ENCODE measurements around the gene GDF7.

Gene GDF7

DNA sequence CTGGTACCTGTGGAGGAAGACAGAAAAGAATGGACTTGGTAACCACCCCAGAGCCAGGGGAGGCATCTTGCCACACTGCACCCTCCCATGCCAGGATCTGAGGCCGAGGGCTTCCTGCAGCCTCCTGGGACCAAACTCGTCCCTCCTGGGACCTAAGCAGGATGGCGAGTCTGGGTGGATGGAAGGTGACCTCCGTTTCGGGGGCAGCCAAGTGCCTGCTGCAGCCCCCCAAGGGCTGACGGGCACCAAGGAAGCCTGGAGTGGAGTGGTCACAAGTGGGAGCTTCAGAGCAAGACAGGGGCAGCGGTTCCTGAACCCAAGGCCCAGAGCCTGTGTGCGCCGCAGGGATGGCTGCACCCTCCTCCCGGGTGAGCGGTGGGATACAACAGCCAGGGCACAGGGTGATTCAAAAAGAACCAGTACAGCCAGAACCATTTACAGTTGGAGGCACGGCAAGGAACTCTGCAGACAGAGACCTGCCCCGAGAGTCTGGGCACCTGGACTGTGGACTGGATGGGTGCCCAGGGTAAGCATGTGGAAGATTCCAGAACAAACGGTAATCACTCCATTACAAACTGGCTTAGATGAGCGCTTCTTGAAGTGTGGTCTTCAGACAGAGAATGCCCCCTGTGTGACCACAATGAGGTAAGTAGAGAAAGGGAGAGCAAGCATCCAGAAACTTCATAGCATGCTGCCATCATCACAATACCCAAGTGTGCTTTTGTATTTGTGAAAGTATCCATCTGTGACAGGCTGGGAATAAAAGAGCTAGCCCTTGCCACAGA, 28.1 kb upstream of the GDF7 start:
- no peak overlapping the region for H3K4me3 ChIP-seq
- TF ChIP-seq, protein P1, sequence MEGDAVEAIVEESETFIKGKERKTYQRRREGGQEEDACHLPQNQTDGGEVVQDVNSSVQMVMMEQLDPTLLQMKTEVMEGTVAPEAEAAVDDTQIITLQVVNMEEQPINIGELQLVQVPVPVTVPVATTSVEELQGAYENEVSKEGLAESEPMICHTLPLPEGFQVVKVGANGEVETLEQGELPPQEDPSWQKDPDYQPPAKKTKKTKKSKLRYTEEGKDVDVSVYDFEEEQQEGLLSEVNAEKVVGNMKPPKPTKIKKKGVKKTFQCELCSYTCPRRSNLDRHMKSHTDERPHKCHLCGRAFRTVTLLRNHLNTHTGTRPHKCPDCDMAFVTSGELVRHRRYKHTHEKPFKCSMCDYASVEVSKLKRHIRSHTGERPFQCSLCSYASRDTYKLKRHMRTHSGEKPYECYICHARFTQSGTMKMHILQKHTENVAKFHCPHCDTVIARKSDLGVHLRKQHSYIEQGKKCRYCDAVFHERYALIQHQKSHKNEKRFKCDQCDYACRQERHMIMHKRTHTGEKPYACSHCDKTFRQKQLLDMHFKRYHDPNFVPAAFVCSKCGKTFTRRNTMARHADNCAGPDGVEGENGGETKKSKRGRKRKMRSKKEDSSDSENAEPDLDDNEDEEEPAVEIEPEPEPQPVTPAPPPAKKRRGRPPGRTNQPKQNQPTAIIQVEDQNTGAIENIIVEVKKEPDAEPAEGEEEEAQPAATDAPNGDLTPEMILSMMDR (IDR thresholded peaks at IDR 0.05) = no peak
- DNase-seq (ENCODE audit: low spot score) = no peak
- peak overlapping the region; percentile 94 to 96 for H3K27ac ChIP-seq

DNA sequence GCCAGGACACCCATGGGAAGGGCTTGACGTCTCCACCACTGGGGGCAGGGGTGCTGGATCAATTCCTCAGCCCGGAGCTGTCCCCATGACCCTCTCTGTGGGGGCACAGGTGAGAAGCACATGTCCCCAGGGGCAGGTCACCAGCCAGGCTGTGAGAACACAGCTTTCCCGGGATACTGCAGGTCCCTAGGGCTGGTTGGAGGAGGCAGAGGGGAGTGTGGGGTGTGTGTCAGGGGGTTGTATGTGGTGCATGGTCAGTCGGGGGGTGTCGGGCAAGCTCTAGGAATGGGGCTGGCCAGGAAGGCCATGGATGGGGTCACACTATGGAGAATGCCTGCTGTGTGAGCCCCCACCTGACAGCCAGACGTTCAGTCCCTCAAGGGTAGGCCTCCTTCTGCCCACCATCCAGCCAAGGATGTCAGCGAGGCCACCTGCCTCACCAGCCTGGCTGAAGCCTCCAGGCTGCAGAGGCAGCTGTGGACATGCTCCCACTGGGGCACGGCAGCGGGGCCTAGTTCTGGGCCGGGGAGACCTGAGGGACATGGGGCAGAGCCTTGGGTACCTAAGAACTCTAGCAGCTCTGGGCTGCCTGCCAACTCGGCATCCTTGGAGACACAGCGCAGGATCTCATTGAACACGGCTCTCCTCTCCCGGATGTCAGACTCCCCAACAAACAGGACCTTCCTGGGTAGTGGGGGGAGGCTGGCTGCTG, 26.4 kb upstream of the GDF7 start:
- TF ChIP-seq, protein P1 (IDR thresholded peaks at IDR 0.05) = no peak
- Histone ChIP-seq H3K27ac (peak overlapping the region; percentile 94 to 96), H3K4me3 (no peak overlapping the region)
- DNase-seq (ENCODE audit: low spot score) = no peak

DNA sequence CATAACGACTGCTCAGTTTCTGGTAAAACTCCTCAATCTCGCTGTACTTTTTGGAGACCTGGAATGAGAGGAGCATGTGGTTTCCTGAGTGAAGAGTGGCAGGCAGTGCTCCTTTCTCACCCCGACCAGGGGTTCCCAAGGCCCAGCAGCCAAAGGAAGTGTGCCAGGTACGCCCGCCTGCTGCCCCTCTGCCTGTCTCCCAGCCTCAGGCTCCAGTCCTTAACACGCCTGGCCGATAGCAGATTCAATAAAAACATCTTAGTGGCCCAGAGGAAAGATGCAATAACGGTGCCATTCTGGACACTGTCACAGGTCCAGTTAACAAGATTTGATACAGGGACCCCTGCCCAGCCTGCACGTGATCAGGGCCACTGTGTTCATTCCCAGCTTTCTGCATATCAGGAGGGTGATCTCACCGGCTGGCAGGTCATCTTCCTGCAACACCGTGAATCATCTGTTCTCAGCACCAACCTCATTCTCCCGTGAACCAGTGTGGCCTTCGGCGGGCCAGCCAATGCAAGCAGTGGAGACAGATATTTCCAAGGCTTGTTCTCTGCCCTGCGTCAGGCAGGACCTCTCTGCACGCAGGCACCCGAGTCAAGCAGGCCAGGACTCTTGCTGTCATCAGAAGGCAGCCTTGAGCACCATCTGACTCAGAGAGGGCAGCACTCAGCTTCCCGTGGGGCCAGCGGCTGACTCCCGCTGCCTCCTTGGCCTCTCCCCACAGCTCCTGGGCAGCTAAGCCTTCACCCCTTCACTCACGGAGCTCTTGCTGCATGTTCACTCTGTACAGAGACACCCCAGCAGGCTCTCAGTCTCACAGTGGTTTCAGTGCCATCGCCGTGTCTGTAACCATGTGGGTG, 25.6 kb upstream of the GDF7 start:
- peak; percentile 95 for DNase-seq (ENCODE audit: low spot score)
- Histone ChIP-seq H3K27ac (peak overlapping the region; percentile 94 to 96), H3K4me3 (peak overlapping the region; percentile 35)
- TF ChIP-seq, protein P1 (IDR thresholded peaks at IDR 0.05) = no peak

DNA sequence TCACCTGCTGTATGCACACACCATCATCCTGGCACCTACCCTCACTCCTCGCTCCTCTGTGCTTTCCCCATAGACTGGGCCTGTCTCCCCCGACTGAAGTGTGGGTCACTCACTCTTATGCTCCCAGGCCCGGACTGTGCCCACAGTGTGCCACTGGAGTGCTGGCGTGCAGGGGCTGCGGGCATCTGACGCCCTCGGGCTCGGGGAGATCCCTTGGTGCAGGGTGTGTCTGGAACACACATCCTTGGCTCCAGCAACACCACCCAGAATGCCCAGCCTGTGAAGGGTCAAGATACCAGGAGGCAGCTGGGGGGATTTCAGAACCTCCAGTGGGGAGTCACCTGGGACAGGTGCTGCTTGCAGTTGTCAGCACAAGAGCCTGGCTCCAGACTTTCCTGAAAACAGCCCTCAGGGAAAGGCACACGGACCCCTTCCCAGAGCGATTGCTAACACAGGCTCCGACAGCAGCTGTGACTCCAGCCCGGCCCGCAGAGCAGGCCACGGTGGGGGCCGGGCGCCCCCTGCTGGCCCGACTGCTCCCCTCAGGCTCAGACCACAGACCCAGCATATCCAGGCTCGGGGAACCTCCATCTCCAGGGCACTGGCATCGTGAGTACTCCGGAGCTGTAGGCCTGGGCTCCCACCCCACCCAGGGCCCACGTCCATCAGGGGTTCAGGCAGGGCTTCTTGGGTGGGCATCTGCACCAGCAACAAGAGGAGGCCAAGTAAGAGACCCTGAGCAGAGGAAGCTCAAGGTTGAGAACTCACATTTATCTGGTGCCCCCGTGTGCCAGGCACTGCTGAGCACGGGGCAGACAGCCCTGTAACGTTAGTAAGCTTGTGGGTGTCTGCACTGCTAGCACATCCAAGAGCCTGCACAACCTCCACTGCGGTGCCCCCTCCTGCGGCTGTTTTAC, 24.6 kb upstream of the GDF7 start:
- TF ChIP-seq, protein P1 (IDR thresholded peaks at IDR 0.05) = peak; percentile 98
- Histone ChIP-seq H3K27ac (peak overlapping the region; percentile 94 to 96), H3K4me3 (peak overlapping the region; percentile 35)
- peak; percentile 88 for DNase-seq (ENCODE audit: low spot score)

DNA sequence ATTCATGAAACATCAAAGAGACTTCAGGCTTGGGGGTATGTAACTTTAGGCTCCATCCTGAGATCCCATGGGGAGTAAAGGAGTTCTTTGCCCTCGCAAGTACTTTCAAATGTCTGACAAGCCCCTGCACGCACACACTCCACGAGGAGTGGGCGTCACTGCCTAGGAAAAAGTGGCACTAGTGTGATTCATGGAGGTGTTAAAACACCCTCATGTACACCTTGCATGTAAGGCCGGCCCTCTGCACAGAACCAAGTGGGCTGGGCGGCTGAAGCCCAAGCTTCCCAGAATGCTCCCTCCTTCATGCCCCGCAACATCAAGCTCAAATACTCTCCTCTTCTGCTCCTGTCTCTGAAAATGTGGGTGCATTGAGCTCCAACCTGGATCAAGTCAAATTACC, 23.9 kb upstream of the GDF7 start:
- no peak for DNase-seq (ENCODE audit: low spot score)
- Histone ChIP-seq H3K27ac (peak overlapping the region; percentile 94 to 96), H3K4me3 (no peak overlapping the region)
- TF ChIP-seq, protein P1 (IDR thresholded peaks at IDR 0.05) = no peak

DNA sequence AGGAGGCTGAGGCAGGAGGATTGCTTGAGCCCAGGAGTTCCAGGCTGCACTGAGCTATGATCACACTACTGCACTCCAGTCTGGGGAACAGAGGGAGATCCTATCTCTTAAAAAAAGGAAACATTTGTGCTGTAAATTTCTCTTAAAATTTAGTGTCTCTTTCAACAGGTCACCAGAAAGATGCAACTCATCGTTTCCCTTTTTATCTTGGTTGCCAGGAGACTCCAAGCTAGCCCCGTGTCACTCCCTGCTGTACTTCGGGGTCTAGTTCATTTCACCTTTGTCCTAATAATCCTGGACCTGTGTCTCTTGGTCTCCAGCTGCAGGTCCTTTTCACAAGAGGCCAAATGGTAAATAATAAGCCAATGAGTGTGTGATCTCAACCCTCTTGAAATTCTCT, 23.1 kb upstream of the GDF7 start:
- TF ChIP-seq, protein P1 (IDR thresholded peaks at IDR 0.05) = no peak
- no peak overlapping the region for H3K4me3 ChIP-seq
- H3K27ac ChIP-seq = no peak overlapping the region
- no peak for DNase-seq (ENCODE audit: low spot score)

All from coronary artery (tissue), 2 donors.